WTC11 (cell line): Measurements from ENCODE around the gene PRSS27. TPM values are rescaled to one million over a fixed set of nuclear protein-coding genes. Genes with fewer than 3 reads are reported as not detected.

Experiments
- ATAC-seq: fragments of 200-7000 bp; cut with Tn5 transposase; 2 replicates; pipeline ENCODE4 v1.10.0; 2021; ENCODE audit warnings: mild to moderate bottlenecking, moderate library complexity
- CTCF ChIA-PET: fragments of 300-600 bp; sonication (Branson Sonifier 250); formaldehyde crosslinking; loops from one replicate; lab custom pipeline; 2021; ENCODE audit warnings: antibody characterized with exemption; lab: Charles Lee
- POLR2A ChIA-PET: fragments of 350-600 bp; sonication (Branson Sonifier 250); formaldehyde crosslinking; loops from one replicate; lab custom pipeline; 2021; ENCODE audit warnings: antibody characterized with exemption; lab: Charles Lee
- DNase-seq: peaks from one replicate; pipeline ENCODE4 v3.0.0; 2021; ENCODE audit warnings: low spot score
- H3K27ac Mint-ChIP-seq: 2 replicates; pipeline ENCODE4 v1.8.0; 2021; ENCODE audit warnings: mixed read lengths
- H3K27me3 Mint-ChIP-seq: 2 replicates; pipeline ENCODE4 v1.8.0; 2021; ENCODE audit warnings: low read depth, mild to moderate bottlenecking, moderate library complexity, mixed read lengths
- H3K36me3 Mint-ChIP-seq: 2 replicates; pipeline ENCODE4 v1.8.0; 2021; ENCODE audit warnings: mixed read lengths
- H3K4me1 Mint-ChIP-seq: 2 replicates; pipeline ENCODE4 v1.8.0; 2022; ENCODE audit warnings: mixed read lengths
- H3K4me3 Mint-ChIP-seq: 2 replicates; pipeline ENCODE4 v1.8.0; 2021; ENCODE audit warnings: mild to moderate bottlenecking, moderate library complexity, mixed read lengths
- H3K9me3 Mint-ChIP-seq: 2 replicates; pipeline ENCODE4 v1.8.0; 2021; ENCODE audit warnings: mixed read lengths
- ATF2 ChIP-seq: sonication (generic); formaldehyde crosslinking; IDR thresholded peaks from 2 replicates; pipeline ENCODE4 v1.8.1; 2022; ENCODE audit warnings: low read depth, missing genetic modification reagents, borderline replicate concordance
- ATF3 ChIP-seq: sonication (generic); formaldehyde crosslinking; conservative IDR thresholded peaks from 2 replicates; pipeline ENCODE4 v1.8.1; 2022; ENCODE audit warnings: mild to moderate bottlenecking, missing genetic modification reagents
- CBFB ChIP-seq: sonication (generic); formaldehyde crosslinking; IDR thresholded peaks from 2 replicates; pipeline ENCODE4 v1.8.1; 2022; ENCODE audit warnings: mild to moderate bottlenecking, low read depth, missing genetic modification reagents
- CREM ChIP-seq: sonication (generic); formaldehyde crosslinking; IDR thresholded peaks from 2 replicates; pipeline ENCODE4 v1.8.1; 2022; ENCODE audit warnings: mild to moderate bottlenecking, missing genetic modification reagents, moderate library complexity
- ELF4 ChIP-seq: sonication (generic); formaldehyde crosslinking; IDR thresholded peaks from 2 replicates; pipeline ENCODE4 v1.8.1; 2022; ENCODE audit warnings: low read depth, mild to moderate bottlenecking, moderate library complexity, missing genetic modification reagents
- ESRRA ChIP-seq: sonication (generic); formaldehyde crosslinking; IDR thresholded peaks from 2 replicates; pipeline ENCODE4 v1.8.1; 2022; ENCODE audit warnings: mild to moderate bottlenecking, missing genetic modification reagents, borderline replicate concordance
- GRHL2 ChIP-seq: fragments of 250-450 bp; sonication (Bioruptor Pico); IDR thresholded peaks from 2 replicates; pipeline ENCODE4 v1.8.0; 2022; ENCODE audit warnings: mild to moderate bottlenecking, moderate library complexity; ENCODE audit not compliant: insufficient replicate concordance, severe bottlenecking
- HMGA2 ChIP-seq: fragments of 250-450 bp; sonication (Bioruptor Pico); IDR thresholded peaks from 2 replicates; pipeline ENCODE4 v1.4.0; 2021; ENCODE audit warnings: mild to moderate bottlenecking, moderate library complexity
- KAT7 ChIP-seq: sonication (generic); formaldehyde crosslinking; IDR thresholded peaks from 2 replicates; pipeline ENCODE4 v1.8.1; 2023; ENCODE audit warnings: missing genetic modification reagents, mild to moderate bottlenecking, borderline replicate concordance
- NFATC4 ChIP-seq: fragments of 250-450 bp; sonication (Bioruptor Pico); IDR thresholded peaks from 2 replicates; pipeline ENCODE4 v1.9.0; 2021; ENCODE audit warnings: mild to moderate bottlenecking
- NFE2L1 ChIP-seq: sonication (generic); formaldehyde crosslinking; IDR thresholded peaks from 2 replicates; pipeline ENCODE4 v1.8.1; 2023; ENCODE audit warnings: missing genetic modification reagents
- NR1H2 ChIP-seq: sonication (generic); formaldehyde crosslinking; IDR thresholded peaks from 2 replicates; pipeline ENCODE4 v1.9.0; 2021; ENCODE audit warnings: mild to moderate bottlenecking, moderate library complexity, missing genetic modification reagents
- NR2C2 ChIP-seq: sonication (generic); formaldehyde crosslinking; IDR thresholded peaks from 2 replicates; pipeline ENCODE4 v1.8.0; 2022; ENCODE audit warnings: mild to moderate bottlenecking, missing genetic modification reagents
- OVOL2 ChIP-seq: fragments of 250-450 bp; sonication (Bioruptor Pico); IDR thresholded peaks from 2 replicates; pipeline ENCODE4 v1.9.0; 2021; ENCODE audit warnings: mild to moderate bottlenecking, borderline replicate concordance
- PREB ChIP-seq: sonication (generic); formaldehyde crosslinking; IDR thresholded peaks from 2 replicates; pipeline ENCODE4 v1.8.1; 2022; ENCODE audit warnings: mild to moderate bottlenecking, missing genetic modification reagents, moderate library complexity, borderline replicate concordance
- SMAD3 ChIP-seq: sonication (generic); formaldehyde crosslinking; IDR thresholded peaks from 2 replicates; pipeline ENCODE4 v1.8.0; 2022; ENCODE audit warnings: missing genetic modification reagents, mild to moderate bottlenecking, borderline replicate concordance
- SMAD4 ChIP-seq: sonication (generic); formaldehyde crosslinking; IDR thresholded peaks from 2 replicates; pipeline ENCODE4 v1.8.0; 2022; ENCODE audit warnings: mild to moderate bottlenecking, missing genetic modification reagents
- SOX15 ChIP-seq: fragments of 250-450 bp; sonication (Bioruptor Pico); IDR thresholded peaks from 2 replicates; pipeline ENCODE4 v1.9.0; 2021; ENCODE audit warnings: mild to moderate bottlenecking
- TEAD4 ChIP-seq: sonication (generic); formaldehyde crosslinking; IDR thresholded peaks from 2 replicates; pipeline ENCODE4 v1.8.0; 2022; ENCODE audit warnings: mild to moderate bottlenecking, missing genetic modification reagents
- TP53 ChIP-seq: sonication (generic); formaldehyde crosslinking; IDR thresholded peaks from 2 replicates; pipeline ENCODE4 v1.8.1; 2023; ENCODE audit warnings: mild to moderate bottlenecking, missing genetic modification reagents
- USF1 ChIP-seq: sonication (generic); formaldehyde crosslinking; IDR thresholded peaks from 2 replicates; pipeline ENCODE4 v1.8.0; 2022; ENCODE audit warnings: mild to moderate bottlenecking, missing genetic modification reagents
- ZNF121 ChIP-seq: sonication (generic); formaldehyde crosslinking; IDR thresholded peaks from 2 replicates; pipeline ENCODE4 v1.8.0; 2023; ENCODE audit warnings: missing genetic modification reagents
- ZNF416 ChIP-seq: fragments of 250-450 bp; sonication (Bioruptor Pico); IDR thresholded peaks from 2 replicates; pipeline ENCODE4 v1.9.0; 2021; ENCODE audit warnings: mild to moderate bottlenecking, inconsistent platforms
- ZNF512 ChIP-seq: sonication (generic); formaldehyde crosslinking; IDR thresholded peaks from 2 replicates; pipeline ENCODE4 v1.8.1; 2022; ENCODE audit warnings: missing genetic modification reagents, borderline replicate concordance
- ZNF671 ChIP-seq: fragments of 250-450 bp; sonication (Bioruptor Pico); IDR thresholded peaks from 2 replicates; pipeline ENCODE4 v1.8.0; 2021; ENCODE audit warnings: mild to moderate bottlenecking
- total RNA-seq: library from RNA; stranded (reverse); gene quantifications from 3 replicates; pipeline ENCODE4 v1.2.3, GENCODE V29; 2021

The PRSS27 gene
- total RNA-seq, 1 experiment from 2014 or later, result 5.1 TPM

GRCh38 chr16:2701713-2702437, 18.1 kb downstream of the PRSS27 start:
- H3K4me1 Mint-ChIP-seq, result no peaks in the 10 kb centered on the region
- POLR2A ChIA-PET, result no interaction called here
- H3K27ac Mint-ChIP-seq, result no peak overlapping the region
- DNase-seq, result no peak
- TF ChIP-seq ATF3 (CRISPR knock-in tag), result no peak
- no peaks in the 10 kb centered on the region for H3K9me3 Mint-ChIP-seq
- H3K4me3 Mint-ChIP-seq, result no peak overlapping the region
- no peaks in the 10 kb centered on the region; the same call in 1 of the 2 replicates for H3K36me3 Mint-ChIP-seq
- CTCF ChIA-PET, result no interaction called here
- H3K27me3 Mint-ChIP-seq, result no peaks in the 10 kb centered on the region
- no peak for ATAC-seq

- H3K27ac Mint-ChIP-seq, result no peak overlapping the region
- no peak for ATAC-seq
- H3K27me3 Mint-ChIP-seq, result no peaks in the 10 kb centered on the region
- TF ChIP-seq OVOL2, result no peak
- no peak for TF ChIP-seq NR2C2 (CRISPR knock-in tag)
- TF ChIP-seq SMAD3 (CRISPR knock-in tag), result no peak
- no peak for TF ChIP-seq ESRRA
- no peak for TF ChIP-seq GRHL2 (CRISPR knock-in tag)
- TF ChIP-seq TEAD4, result no peak
- no peak for TF ChIP-seq ATF3 (CRISPR knock-in tag)
- H3K4me3 Mint-ChIP-seq, result no peak overlapping the region
- H3K9me3 Mint-ChIP-seq, result no peaks in the 10 kb centered on the region
- ChIA-PET CTCF (no interaction called here), POLR2A (no interaction called here)
- DNase-seq, result no peak
- no peaks in the 10 kb centered on the region; the same call in 1 of the 2 replicates for H3K36me3 Mint-ChIP-seq
- H3K4me1 Mint-ChIP-seq, result no peaks in the 10 kb centered on the region
Measured at GRCh38 chr16:2701272-2701671, 18.8 kb downstream of the PRSS27 start.

GRCh38 chr16:2700786-2701185, 19.2 kb downstream of the PRSS27 start:
- DNase-seq (no peak), ATAC-seq (no peak)
- Mint-ChIP-seq H3K4me3 (no peak overlapping the region), H3K9me3 (no peaks in the 10 kb centered on the region), H3K36me3 (no peaks in the 10 kb centered on the region; the same call in 1 of the 2 replicates), H3K27me3 (no peaks in the 10 kb centered on the region), H3K4me1 (no peaks in the 10 kb centered on the region), H3K27ac (no peak overlapping the region)
- ChIA-PET POLR2A (no interaction called here), CTCF (no interaction called here)
- TF ChIP-seq CREM (CRISPR knock-in tag) (no peak), HMGA2 (CRISPR knock-in tag) (no peak), NR1H2 (CRISPR knock-in tag) (no peak), PREB (CRISPR knock-in tag) (no peak), CBFB (CRISPR knock-in tag) (no peak), SMAD4 (no peak), ELF4 (CRISPR knock-in tag) (no peak), SOX15 (CRISPR knock-in tag) (no peak), TP53 (CRISPR knock-in tag) (no peak), KAT7 (CRISPR knock-in tag) (no peak), USF1 (no peak), ZNF121 (CRISPR knock-in tag) (no peak), NFE2L1 (CRISPR knock-in tag) (no peak), ZNF416 (no peak), ATF2 (no peak), ZNF512 (no peak), GRHL2 (CRISPR knock-in tag) (no peak), SMAD3 (CRISPR knock-in tag) (no peak), NFATC4 (CRISPR knock-in tag) (no peak), ZNF671 (CRISPR knock-in tag) (no peak)
